Measurements from ENCODE around the gene HYAL3.

DNA sequence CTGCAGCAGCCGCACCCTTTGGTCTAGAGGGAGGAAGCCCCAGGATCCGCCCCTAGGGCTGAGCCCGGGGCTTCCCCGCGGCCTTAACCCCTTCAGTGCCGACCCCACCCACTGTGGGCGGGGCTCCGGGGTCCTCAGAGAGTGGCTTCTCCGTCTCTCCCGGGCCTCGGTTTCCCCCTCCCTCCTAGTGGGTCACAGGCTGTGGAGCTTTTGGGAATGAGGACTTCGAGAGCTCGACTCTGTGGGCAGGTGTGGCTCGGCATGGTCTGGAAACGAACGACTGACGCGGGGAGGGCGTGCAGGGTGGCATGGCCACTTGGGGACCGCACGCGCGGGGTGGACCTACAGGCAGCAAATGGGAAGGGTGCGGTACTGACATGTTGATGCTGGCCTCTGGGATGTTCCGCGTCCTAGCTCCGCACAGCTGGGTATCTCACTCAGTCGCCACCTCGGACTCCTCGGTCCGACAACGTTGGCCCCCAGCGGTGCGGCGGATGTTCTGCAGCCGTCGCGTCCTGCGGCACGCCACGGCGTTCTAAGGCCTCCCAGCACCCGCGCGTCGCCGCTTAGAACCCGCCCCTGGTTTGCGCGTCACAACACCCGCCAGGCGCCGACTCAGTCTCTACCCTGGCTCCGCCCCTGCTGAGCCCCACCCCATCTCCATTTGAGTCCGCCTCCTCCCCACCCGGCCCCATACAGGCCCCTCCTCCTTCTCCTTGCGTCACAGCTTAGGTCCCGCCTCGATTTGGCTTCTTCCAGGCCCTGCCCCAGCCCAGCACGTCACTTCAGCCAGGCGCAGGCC is at the start of gene HYAL3, which contains the start of gene NAA80:
- TF ChIP-seq, protein P1, sequence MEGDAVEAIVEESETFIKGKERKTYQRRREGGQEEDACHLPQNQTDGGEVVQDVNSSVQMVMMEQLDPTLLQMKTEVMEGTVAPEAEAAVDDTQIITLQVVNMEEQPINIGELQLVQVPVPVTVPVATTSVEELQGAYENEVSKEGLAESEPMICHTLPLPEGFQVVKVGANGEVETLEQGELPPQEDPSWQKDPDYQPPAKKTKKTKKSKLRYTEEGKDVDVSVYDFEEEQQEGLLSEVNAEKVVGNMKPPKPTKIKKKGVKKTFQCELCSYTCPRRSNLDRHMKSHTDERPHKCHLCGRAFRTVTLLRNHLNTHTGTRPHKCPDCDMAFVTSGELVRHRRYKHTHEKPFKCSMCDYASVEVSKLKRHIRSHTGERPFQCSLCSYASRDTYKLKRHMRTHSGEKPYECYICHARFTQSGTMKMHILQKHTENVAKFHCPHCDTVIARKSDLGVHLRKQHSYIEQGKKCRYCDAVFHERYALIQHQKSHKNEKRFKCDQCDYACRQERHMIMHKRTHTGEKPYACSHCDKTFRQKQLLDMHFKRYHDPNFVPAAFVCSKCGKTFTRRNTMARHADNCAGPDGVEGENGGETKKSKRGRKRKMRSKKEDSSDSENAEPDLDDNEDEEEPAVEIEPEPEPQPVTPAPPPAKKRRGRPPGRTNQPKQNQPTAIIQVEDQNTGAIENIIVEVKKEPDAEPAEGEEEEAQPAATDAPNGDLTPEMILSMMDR (IDR thresholded peaks at IDR 0.05; ENCODE audit: poor library complexity, severe bottlenecking), result peak; percentile 73
- TF ChIP-seq POLR2AphosphoS5 (IDR thresholded peaks at IDR 0.05) (peak; percentile 88), EZH2 (IDR thresholded peaks at IDR 0.05; ENCODE audit: borderline replicate concordance, insufficient read depth, low read length, poor library complexity, severe bottlenecking) (no peak), TAF1 (IDR thresholded peaks at IDR 0.05; ENCODE audit: low read depth) (peak; percentile 45)
